GM23248 (cell line): Measurements from ENCODE around the gene LGI2.

ENCODE experiments used
- EZH2 ChIP-seq: fragments of 200-600 bp; sonication (generic); IDR thresholded peaks from 2 replicates; pipeline ENCODE4 v1.6.1; 2018; ENCODE audit warnings: antibody characterized with exemption, mild to moderate bottlenecking; ENCODE audit not compliant: insufficient read depth, poor library complexity, severe bottlenecking
- EZH2phosphoT487 ChIP-seq: fragments of 200-600 bp; sonication (generic); IDR thresholded peaks from 2 replicates; pipeline ENCODE4 v1.6.1; 2018; ENCODE audit warnings: antibody characterized with exemption, moderate library complexity, mild to moderate bottlenecking, low read depth; ENCODE audit not compliant: insufficient read depth

DNA sequence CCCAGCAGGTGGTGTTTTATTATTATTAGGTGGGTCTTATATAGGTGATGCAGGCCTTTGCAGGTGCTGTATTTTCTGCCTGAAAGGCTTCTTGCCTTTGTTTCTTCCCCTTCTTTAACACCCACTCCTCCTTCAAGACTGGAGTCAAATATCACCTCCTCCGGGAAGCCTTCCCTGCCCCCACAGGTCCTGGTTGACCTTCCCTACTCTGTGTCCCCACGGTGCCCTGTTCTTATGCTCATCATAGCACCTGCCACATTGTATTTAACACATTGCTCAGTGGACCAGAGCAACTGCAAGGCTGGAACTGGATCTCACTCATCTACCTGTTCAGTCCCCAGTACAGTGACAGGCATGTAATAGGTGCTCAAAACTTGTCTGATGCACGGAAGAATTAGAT is 39.8 kb upstream of the LGI2 start:
- TF ChIP-seq EZH2 = no peak
- no peak for TF ChIP-seq EZH2phosphoT487
